Muscle layer of duodenum (tissue), 2 donors: Measurements from ENCODE around the gene ACOXL.

Experiments used
- H3K27ac ChIP-seq: one replicate; pipeline ENCODE4 v1.7.0; 2013; ENCODE audit warnings: mild to moderate bottlenecking, low read length
- H3K27me3 ChIP-seq: one replicate; pipeline ENCODE4 v1.7.0; 2013; ENCODE audit warnings: low read depth, mild to moderate bottlenecking, control low read depth, low read length
- H3K36me3 ChIP-seq, 2 donors: one replicate each; pipeline ENCODE4 v1.7.0; 2013; ENCODE audit warnings: low read length in 2 of 2, control low read depth in 1 of 2, mild to moderate bottlenecking in 1 of 2; ENCODE audit not compliant: insufficient read depth in 2 of 2, control insufficient read depth in 1 of 2
- H3K4me1 ChIP-seq, 2 donors: one replicate each; pipeline ENCODE4 v1.7.0; 2013; ENCODE audit warnings: low read length in 2 of 2, mild to moderate bottlenecking in 2 of 2, control low read depth in 1 of 2, moderate library complexity in 1 of 2; ENCODE audit not compliant: insufficient read depth in 2 of 2, control insufficient read depth in 1 of 2
- H3K4me3 ChIP-seq, 2 donors: one replicate each; pipeline ENCODE4 v1.7.0; 2013; ENCODE audit warnings: low read length in 2 of 2, low read depth in 1 of 2, mild to moderate bottlenecking in 1 of 2
- H3K9me3 ChIP-seq, 2 donors: one replicate each; pipeline ENCODE4 v1.7.0; 2013; ENCODE audit warnings: low read length in 2 of 2, control low read depth in 1 of 2, mild to moderate bottlenecking in 1 of 2; ENCODE audit not compliant: control insufficient read depth in 1 of 2
- donor health status: healthy.

ACOXL gene

DNA sequence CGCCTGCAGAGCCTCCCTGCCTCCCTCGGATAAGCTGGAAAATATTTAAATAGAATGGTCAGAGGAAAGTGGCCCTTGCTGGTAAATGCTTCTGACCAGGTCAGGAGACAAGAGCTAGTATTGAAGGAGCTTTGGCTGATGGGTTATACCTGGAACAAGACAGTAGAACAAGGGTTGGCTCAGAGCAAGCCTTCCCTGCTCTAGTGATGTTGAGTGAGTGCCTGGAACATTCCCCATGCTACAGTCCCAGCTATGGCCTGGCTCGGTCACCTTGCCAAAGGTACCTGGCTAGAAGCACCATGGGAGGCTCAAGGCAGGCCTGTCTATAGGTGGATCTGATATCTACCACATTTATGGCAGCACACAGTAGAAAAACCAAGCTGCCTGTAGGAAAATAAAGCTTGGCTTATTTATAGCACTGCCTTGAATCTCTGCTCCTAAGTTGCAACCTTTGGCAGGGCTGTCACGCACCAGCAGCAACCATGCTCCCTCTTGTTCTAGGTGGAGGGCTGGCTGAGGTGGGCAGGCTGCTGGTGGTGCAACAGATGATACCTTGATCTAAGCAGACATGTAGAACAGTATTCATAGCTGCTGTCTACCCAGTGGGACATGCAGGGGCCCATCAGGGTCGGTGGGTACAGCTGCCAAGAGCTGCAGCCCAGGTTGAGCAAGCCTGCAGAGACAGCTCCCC lies 321.6 kb downstream of the ACOXL start:
- Histone ChIP-seq H3K9me3 (no peaks in the 10 kb centered on the region), H3K4me3 (no peak overlapping the region), H3K27me3 (no peaks in the 10 kb centered on the region), H3K27ac (no peak overlapping the region), H3K36me3 (no peaks in the 10 kb centered on the region), H3K4me1 (no peaks in the 10 kb centered on the region)

DNA sequence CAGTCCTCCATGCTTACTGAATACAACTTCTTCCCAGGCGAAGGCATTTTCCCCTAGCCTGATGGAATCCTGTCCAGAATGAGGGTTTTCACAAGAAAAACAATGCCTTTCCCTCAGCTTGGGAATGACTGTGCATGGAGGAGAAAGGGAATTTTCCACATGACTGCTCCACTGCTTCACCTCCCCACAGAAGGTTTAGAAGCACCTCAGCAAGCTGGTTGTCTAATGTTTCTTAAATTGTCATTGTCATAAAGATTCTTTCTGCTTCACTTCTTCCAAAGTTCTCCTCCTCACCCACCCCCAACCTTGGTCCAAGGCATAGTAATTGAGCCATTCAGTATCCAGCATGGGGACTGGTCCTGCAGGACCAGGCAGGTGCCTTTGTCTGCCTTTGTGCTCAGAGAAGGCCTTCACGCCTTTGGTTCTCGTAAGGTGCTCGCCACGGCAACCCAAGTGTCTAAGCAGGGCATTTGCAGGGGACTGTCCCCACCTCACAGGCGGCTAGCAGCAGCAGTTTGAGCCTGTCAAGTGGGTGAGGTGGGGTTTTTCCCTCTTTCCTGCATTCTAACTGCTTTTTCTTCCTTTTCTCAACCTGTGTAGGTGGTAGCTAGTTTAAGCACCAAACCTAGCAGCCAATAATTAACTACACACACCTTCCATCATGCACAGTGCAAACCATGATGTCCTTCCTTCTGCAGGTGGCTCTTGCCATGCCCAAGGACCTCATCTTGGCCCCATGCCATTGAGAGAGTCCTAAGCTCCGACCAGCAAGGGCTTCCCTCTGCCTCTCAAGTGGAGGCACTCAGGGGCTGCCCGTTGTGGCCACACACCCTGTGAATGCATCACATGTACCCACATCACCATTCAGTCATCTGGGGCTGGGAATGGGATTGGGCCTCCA lies 322.7 kb downstream of the ACOXL start:
- H3K27me3 ChIP-seq: no peaks in the 10 kb centered on the region
- no peak overlapping the region for H3K27ac ChIP-seq
- no peak overlapping the region for H3K4me3 ChIP-seq
- H3K9me3 ChIP-seq: peaks cover 0 to 1% of the 10 kb centered on the region in 2 donors
- H3K36me3 ChIP-seq: no peaks in the 10 kb centered on the region
- H3K4me1 ChIP-seq: no peaks in the 10 kb centered on the region

DNA sequence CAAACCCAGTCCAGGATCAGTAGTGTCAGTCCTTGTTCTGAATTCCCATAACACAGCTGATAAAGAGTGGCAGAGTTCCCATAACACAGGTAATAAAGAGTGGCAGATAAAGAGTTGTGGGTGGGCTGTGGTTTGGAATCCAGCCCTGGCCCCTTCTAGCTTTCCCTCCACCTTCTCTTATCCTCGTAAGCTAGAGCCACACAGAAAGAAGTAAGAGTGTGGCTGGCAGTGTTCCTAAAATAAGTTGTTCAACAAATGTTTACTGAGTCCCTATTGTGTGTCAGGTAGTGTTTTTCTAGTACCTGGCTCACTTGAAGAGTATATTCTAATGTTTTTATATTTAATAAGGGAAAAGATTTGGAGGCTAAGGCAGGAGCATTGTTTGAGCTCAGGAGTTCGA lies 323.4 kb downstream of the ACOXL start:
- Histone ChIP-seq H3K36me3 (no peaks in the 10 kb centered on the region), H3K4me3 (no peak overlapping the region), H3K9me3 (peaks cover 4 to 5% of the 10 kb centered on the region in 2 donors), H3K27me3 (no peaks in the 10 kb centered on the region), H3K27ac (no peak overlapping the region), H3K4me1 (no peaks in the 10 kb centered on the region)

DNA sequence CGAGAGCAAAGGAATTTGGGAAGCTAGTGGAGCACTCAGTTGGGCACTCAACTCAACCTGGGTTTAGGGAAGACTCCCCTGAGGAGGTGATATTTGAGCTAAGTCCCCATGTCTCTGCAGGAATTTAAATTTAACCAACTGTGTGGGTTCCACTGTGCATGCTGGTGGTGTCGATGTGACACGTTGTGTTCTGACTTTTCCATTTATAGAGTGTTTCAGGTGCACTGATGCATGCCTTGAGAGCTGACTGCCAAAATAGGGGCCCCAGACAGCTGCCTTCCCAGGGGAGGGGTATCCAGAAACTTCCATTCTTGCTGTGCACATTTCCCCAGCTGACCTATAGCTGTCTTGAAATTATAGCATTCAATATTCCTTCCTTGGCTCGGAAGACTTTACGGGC lies 324.7 kb downstream of the ACOXL start:
- H3K4me1 ChIP-seq: no peaks in the 10 kb centered on the region
- no peaks in the 10 kb centered on the region for H3K36me3 ChIP-seq
- peaks cover 4 to 5% of the 10 kb centered on the region in 2 donors for H3K9me3 ChIP-seq
- no peak overlapping the region for H3K4me3 ChIP-seq
- H3K27me3 ChIP-seq: no peaks in the 10 kb centered on the region
- H3K27ac ChIP-seq: no peak overlapping the region

DNA sequence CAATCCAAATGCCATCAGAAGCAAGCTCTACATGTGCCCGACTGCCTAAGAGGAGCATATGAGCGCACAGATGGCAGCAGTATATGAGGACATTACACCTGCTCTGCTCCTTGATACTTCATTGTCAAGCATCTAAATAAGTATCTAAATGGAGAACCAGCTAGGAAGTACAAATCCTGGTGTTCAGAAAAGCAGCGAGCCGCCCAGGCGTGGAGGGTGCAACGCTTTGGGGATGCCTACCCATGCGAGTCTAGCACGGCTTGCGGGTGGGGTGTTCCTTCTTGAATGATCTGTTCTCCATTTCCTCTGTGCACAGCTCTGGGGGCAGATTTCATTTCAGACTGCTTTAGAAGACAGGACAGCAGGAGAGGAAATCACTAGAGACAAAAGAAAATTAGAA lies 325.3 kb downstream of the ACOXL start:
- H3K27ac ChIP-seq: no peak overlapping the region
- peaks cover 4 to 5% of the 10 kb centered on the region in 2 donors for H3K9me3 ChIP-seq
- no peak overlapping the region for H3K4me3 ChIP-seq
- H3K36me3 ChIP-seq: no peaks in the 10 kb centered on the region
- no peaks in the 10 kb centered on the region for H3K4me1 ChIP-seq
- H3K27me3 ChIP-seq: no peaks in the 10 kb centered on the region

DNA sequence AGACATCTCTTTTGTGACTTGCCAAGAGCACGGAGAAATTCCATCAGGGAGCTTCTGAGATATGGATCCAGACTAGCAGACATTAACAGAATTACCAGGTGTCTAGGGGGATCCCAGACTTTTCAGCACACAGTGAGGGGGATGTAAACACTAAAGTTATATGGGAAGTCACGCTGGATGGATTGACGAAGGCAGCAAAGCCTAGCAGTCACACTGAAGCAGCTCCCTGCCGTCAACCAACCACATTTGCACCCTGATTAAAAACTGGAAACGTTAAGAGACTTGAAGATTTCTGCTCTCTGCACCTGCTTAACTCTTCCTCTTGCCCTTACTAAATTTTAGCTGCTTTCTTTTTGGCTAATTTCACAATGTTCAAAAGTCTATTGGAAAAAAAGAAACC lies 325.9 kb downstream of the ACOXL start:
- no peaks in the 10 kb centered on the region for H3K36me3 ChIP-seq
- no peaks in the 10 kb centered on the region for H3K4me1 ChIP-seq
- H3K27me3 ChIP-seq: no peaks in the 10 kb centered on the region
- no peak overlapping the region for H3K4me3 ChIP-seq
- H3K9me3 ChIP-seq: peaks cover 4 to 5% of the 10 kb centered on the region in 2 donors
- no peak overlapping the region for H3K27ac ChIP-seq

DNA sequence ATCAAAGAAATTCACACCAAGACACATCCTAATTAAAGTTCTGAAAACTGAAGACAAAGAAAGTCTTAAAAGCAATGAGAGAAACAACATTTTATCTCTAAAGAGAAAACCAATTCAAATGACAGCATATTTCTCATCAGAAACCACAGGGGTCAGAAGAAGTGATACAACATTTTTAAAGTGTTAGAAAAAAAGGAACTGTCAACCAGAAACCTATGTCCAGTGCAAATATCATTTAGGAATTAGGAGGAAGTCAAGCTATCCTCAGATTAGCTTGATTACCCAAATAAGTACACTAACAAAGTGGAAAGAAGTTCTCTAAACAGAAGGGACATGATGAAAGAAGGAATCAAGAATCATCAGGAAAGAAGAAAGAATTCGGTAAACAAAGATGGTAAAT lies 328.8 kb downstream of the ACOXL start:
- Histone ChIP-seq H3K27ac (no peak overlapping the region), H3K4me3 (no peak overlapping the region), H3K4me1 (no peaks in the 10 kb centered on the region), H3K36me3 (no peaks in the 10 kb centered on the region), H3K27me3 (no peaks in the 10 kb centered on the region), H3K9me3 (peaks cover 4 to 5% of the 10 kb centered on the region in 2 donors)

DNA sequence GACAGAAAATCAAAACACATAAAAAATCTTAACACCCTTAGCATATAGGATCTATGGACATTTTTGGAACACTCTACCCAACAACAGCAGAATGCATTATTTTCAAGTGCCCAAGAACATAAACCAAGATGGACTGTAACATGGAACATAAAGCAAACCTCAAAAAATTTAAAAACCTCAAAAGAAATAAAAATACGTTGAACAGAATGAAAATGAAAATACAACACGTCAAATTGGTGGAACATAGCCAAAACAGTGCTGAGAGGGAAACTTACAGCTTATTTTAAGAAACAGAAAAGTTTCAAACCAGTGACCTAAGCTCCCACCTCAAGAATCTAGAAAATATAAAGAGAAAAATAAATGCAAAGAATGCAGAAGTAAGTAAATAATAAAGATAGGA lies 330.0 kb downstream of the ACOXL start:
- Histone ChIP-seq H3K9me3 (peaks cover 4 to 5% of the 10 kb centered on the region in 2 donors), H3K36me3 (no peaks in the 10 kb centered on the region), H3K4me1 (no peaks in the 10 kb centered on the region), H3K4me3 (no peak overlapping the region), H3K27ac (no peak overlapping the region), H3K27me3 (no peaks in the 10 kb centered on the region)

DNA sequence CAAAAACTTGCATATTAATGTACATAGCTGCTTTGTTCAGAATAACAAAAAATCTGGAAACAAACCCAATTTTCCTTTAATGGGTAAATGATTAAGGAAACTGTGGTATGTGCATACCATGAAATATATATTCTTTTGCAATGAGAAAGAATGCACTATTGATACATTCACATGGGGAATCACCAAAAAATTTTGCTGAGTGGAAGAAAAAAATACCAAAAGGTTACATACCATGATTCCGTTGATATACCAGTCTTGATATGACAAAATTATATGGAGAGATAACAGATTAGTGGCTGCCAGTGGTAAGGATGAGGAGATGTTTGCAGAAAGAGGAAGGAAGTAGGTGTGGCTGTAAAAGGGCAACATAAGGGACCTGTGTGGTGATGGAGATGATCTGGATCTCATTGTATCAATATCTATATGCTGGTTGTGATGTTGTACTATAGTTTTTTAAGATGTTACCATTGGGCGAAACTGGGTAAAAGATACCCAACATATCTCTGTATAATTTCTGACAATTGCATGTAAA lies 333.8 kb downstream of the ACOXL start:
- Histone ChIP-seq H3K4me3 (no peak overlapping the region), H3K9me3 (no peaks in the 10 kb centered on the region), H3K36me3 (no peaks in the 10 kb centered on the region), H3K27me3 (no peaks in the 10 kb centered on the region), H3K27ac (no peak overlapping the region), H3K4me1 (peaks cover 0 to 2% of the 10 kb centered on the region in 2 donors)

DNA sequence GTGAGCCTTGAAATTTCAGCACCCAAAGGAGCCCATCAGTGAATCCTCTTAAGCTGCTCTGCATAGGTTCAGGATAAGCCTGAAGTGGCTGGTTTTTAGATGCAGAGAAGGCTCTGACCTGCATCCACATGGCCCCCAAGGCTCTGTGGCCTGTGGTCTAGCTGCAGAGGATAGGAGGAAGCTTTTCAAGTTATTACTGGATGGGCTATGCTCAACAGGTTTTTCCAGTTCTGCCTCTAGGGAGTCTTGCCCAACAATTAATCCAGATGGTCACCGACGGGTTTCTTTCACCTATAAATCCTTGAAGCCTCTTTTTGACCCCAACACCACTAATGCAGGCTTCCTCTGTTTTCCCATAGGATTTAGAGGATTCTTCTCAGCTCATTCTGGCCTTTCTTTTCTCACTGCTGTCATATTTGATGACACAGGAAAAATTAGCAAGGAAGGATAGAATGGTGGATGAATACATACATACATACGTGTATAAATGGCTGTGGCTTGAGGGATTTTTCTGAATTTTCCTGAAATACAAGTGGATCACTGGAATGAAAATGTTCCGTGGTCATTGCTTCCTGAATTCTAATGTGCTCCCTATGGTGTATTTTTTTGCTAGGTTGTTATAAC lies 336.2 kb downstream of the ACOXL start:
- Histone ChIP-seq H3K36me3 (no peaks in the 10 kb centered on the region), H3K4me1 (peaks cover 6% of the 10 kb centered on the region in 2 donors), H3K27ac (no peak overlapping the region), H3K27me3 (no peaks in the 10 kb centered on the region), H3K4me3 (no peak overlapping the region), H3K9me3 (no peaks in the 10 kb centered on the region)

DNA sequence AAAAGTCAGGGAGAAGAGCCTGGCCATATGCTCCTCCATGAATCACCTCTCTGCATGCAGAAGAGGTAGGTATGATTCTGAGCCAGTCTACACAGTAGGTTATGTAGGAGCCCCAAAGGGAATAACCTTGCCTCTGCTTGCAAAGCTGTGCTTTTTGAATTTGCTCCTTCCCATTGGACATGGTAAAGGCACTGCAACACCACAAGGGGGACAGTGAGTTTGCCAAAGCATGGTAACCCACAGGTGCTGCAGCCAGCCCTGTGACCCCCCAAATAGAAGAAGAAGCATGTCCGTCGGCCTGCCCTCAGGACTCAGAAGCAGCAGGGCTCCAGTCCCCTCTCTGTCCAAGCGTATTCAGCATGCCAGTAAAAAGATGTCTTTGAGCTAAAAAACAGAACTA lies 337.3 kb downstream of the ACOXL start:
- Histone ChIP-seq H3K27ac (no peak overlapping the region), H3K4me3 (no peak overlapping the region), H3K4me1 (peaks cover 6% of the 10 kb centered on the region in 2 donors), H3K27me3 (no peaks in the 10 kb centered on the region), H3K9me3 (no peaks in the 10 kb centered on the region), H3K36me3 (no peaks in the 10 kb centered on the region)
